Mucosa of rectum (tissue), 2 donors: ENCODE measurements around the gene ZNF683.

Experiments
- H3K27ac ChIP-seq, 2 donors: one replicate each; pipeline ENCODE4 v1.7.0; 2013; ENCODE audit warnings: inconsistent platforms in 2 of 2, low read depth in 2 of 2, low read length in 2 of 2
- H3K27me3 ChIP-seq, 2 donors: one replicate each; pipeline ENCODE4 v1.7.0; 2013; ENCODE audit warnings: low read length in 2 of 2; ENCODE audit not compliant: control insufficient read depth in 2 of 2, insufficient read depth in 2 of 2
- H3K36me3 ChIP-seq, 2 donors: one replicate each; pipeline ENCODE4 v1.7.0; 2013; ENCODE audit warnings: low read length in 2 of 2; ENCODE audit not compliant: control insufficient read depth in 2 of 2, insufficient read depth in 2 of 2
- H3K4me1 ChIP-seq, 2 donors: one replicate each; pipeline ENCODE4 v1.7.0; 2013; ENCODE audit warnings: low read length in 2 of 2, mild to moderate bottlenecking in 1 of 2; ENCODE audit not compliant: control insufficient read depth in 2 of 2, insufficient read depth in 2 of 2
- H3K4me3 ChIP-seq, 2 donors: one replicate each; pipeline ENCODE4 v1.7.0; 2013; ENCODE audit warnings: low read length in 2 of 2
- H3K9ac ChIP-seq, 2 donors: one replicate each; pipeline ENCODE4 v1.7.0; 2013; ENCODE audit warnings: low read length in 2 of 2, low read depth in 1 of 2, mild to moderate bottlenecking in 1 of 2
- H3K9me3 ChIP-seq, 2 donors: one replicate each; pipeline ENCODE4 v1.7.0; 2013; ENCODE audit warnings: low read length in 2 of 2; ENCODE audit not compliant: control insufficient read depth in 2 of 2
- donor health status: healthy.
- donor health status: Normal muscosa, but diverticular disease.

ZNF683 gene

DNA sequence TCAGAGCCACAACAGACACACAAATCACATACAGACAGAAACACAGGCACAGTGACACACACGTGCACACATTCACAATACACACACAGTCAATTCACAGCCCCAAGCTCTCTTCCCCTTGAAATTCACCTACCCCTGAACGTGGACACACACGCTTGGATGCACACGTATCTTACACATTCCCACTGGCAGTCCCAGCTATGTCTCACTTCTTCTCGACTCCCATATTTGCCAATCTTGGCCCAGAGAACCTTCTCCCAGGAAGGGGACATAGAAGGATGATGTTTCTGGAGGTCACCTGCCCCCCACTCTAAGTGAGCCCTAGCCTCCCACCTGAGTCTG, 20.2 kb downstream of the ZNF683 start:
- Histone ChIP-seq H3K27ac (peak overlapping the region; percentile 17 to 79), H3K4me3 (peak overlapping the region; percentile 10 to 45), H3K4me1 (peaks cover 34 to 44% of the 10 kb centered on the region in 2 donors), H3K27me3 (no peaks in the 10 kb centered on the region), H3K36me3 (no peaks in the 10 kb centered on the region), H3K9ac (peak overlapping the region; percentile 5 to 39), H3K9me3 (no peaks in the 10 kb centered on the region)

DNA sequence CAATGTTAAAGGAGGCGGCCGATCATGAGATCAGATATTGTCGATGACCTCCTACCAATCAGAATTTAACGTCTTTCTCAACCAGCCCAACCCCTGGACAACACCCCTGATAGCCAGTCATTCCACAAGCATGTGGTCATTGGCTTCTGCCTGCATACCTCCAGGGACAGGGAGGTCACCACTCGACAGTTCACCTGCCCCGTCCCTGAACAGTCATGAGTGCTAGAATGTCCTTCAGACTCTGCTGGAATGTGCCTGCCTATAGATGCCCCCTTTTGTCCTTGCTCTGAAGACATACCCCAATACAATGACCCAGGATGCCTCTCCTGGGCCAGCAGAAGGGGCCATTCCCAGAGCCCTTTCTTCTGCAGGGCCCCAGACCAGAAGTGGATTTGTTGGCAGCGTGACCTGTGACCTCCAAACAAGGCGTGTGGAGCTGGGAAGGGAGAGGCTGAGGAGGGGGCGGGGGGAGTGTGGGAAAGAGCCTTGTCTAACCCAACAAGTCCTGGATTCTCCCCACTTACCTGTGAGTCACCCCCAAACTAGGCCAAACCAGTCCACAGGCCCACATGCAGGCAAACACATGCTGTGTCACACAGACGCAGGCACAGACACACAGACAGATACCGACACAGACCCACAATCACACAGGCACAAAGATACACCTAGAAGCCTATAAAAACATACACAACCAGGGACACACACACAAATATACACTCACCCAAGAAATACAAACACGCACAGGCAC, 20.8 kb downstream of the ZNF683 start:
- Histone ChIP-seq H3K4me1 (peaks cover 31 to 41% of the 10 kb centered on the region in 2 donors), H3K27me3 (no peaks in the 10 kb centered on the region), H3K9me3 (no peaks in the 10 kb centered on the region), H3K4me3 (peak overlapping the region; percentile 10 to 28), H3K27ac (peak overlapping the region; percentile 61 to 83), H3K36me3 (no peaks in the 10 kb centered on the region), H3K9ac (peak overlapping the region; percentile 5 to 39)

DNA sequence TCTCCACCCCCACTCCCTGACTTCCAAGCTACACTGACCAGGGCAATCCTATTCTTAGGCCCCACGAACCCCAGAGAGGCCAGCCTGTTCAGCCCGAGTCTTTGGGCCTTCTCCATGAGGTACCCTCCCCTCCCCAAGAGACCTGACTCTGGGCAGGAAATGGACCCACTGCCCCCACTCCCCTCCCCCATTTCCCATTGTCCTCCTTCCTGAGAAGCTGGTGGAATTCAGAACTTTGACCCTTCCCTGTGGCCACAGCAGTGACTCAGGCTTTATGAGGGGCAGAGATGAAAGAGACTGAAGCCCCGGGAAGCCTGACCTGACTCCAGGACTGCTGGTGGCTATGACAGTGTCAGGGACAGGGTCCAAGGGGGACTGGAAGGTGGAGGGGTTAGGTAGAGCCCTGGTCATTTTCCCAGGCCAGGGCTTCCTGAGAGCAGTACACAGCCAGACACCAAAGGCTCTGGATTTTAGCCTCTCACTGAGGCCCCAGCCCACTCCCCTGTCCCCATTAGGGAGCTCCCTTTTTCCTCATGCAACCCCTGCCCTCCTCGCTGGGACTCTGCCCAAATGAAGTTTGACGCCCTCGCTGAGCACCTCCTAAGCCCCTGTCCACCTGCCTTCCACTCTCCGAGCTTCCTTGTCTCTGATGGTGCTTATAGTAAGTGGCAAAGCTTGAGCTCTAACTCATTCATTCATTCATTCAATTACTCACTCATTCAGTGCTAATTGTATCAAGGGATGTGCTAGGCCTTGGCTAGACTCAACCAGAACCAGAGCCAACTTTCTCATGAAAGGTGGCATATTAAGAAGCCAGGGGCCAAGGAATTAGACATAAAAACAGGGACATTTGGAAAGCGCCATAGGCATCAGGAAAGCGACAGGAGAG, 21.6 kb downstream of the ZNF683 start:
- no peaks in the 10 kb centered on the region for H3K27me3 ChIP-seq
- no peaks in the 10 kb centered on the region for H3K36me3 ChIP-seq
- peak overlapping the region; percentile 61 to 83 for H3K27ac ChIP-seq
- H3K4me1 ChIP-seq: peaks cover 26 to 32% of the 10 kb centered on the region in 2 donors
- H3K9me3 ChIP-seq: no peaks in the 10 kb centered on the region
- peak overlapping the region; percentile 37 to 38 for H3K4me3 ChIP-seq
- H3K9ac ChIP-seq: peak overlapping the region; percentile 32 to 47

DNA sequence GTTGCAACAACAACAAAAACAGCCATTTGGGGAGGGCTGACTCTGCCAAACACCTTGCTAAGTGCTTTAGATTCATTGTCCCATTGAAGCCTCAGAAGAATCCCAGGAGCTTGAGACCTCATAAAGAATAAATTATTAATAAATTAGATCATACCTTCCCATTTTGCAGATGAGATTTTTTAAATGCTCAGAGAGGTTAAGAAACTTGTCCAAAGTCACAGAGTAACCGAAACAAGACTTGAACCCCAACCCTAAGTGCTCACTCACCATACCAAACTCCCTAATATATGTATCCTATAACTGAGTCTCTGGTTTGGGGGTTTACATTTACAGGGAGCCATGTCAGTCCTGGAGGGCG, 22.2 kb downstream of the ZNF683 start:
- no peak overlapping the region for H3K4me3 ChIP-seq
- no peaks in the 10 kb centered on the region for H3K36me3 ChIP-seq
- H3K27ac ChIP-seq: no peak overlapping the region
- no peaks in the 10 kb centered on the region for H3K27me3 ChIP-seq
- H3K9me3 ChIP-seq: no peaks in the 10 kb centered on the region
- peak overlapping the region in 1 of 2 donors; percentile 47 for H3K9ac ChIP-seq
- H3K4me1 ChIP-seq: peaks cover 22 to 27% of the 10 kb centered on the region in 2 donors

DNA sequence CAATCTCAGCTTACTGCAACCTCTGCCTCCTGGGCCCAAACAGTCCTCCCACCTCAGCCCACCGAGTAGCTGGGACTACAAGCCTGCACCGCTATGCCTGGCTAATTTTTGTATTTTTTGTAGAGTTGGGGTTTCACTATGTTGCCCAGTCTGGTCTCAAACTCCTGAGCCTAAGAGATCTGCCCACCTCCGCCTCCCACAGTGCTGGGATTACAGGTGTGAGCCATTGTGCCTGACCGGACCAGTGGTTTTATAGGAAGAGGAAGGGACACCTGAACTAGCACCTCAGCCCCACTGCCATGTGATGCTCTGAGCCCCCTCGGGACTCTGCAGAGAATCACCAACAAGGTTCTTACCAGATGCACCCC, 22.7 kb downstream of the ZNF683 start:
- Histone ChIP-seq H3K27ac (no peak overlapping the region), H3K4me1 (peaks cover 17 to 23% of the 10 kb centered on the region in 2 donors), H3K27me3 (no peaks in the 10 kb centered on the region), H3K36me3 (no peaks in the 10 kb centered on the region), H3K4me3 (no peak overlapping the region), H3K9ac (no peak overlapping the region), H3K9me3 (no peaks in the 10 kb centered on the region)

DNA sequence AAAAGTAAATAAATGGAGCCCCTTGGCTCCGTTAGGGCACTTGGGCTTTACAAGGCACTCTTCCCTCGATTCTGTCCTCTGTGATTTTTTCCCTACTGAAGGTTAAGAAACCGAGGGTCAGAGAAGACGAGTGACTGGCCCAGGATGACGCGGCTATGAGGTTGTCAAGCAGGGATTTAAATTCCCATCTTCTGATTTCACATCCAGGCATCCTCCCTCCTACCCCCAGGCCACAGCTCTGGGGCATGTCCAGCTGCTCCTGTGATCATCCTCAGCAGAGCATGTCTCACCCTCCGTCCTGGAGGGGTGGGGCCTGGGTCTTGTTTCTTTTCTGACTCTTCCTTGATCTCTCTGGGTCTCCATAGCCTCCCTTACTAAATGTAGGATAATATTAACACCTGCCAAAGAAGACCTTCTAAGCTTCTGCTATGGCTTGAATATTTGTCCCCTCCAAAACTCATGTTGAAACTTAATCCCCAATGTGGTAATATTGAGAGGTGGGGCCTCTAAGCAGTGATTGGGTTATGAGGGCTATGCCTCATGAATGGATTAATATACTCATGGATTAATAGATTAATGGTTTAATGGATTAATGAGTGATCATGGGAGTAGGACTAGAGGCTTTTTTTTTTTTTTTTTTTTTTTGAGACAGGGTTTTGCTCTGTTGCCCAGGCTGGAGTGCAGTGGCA, 23.2 kb downstream of the ZNF683 start:
- H3K27me3 ChIP-seq: no peaks in the 10 kb centered on the region
- H3K4me1 ChIP-seq: peaks cover 12 to 18% of the 10 kb centered on the region in 2 donors
- no peak overlapping the region for H3K9ac ChIP-seq
- H3K36me3 ChIP-seq: no peaks in the 10 kb centered on the region
- H3K9me3 ChIP-seq: no peaks in the 10 kb centered on the region
- no peak overlapping the region for H3K27ac ChIP-seq
- H3K4me3 ChIP-seq: no peak overlapping the region

DNA sequence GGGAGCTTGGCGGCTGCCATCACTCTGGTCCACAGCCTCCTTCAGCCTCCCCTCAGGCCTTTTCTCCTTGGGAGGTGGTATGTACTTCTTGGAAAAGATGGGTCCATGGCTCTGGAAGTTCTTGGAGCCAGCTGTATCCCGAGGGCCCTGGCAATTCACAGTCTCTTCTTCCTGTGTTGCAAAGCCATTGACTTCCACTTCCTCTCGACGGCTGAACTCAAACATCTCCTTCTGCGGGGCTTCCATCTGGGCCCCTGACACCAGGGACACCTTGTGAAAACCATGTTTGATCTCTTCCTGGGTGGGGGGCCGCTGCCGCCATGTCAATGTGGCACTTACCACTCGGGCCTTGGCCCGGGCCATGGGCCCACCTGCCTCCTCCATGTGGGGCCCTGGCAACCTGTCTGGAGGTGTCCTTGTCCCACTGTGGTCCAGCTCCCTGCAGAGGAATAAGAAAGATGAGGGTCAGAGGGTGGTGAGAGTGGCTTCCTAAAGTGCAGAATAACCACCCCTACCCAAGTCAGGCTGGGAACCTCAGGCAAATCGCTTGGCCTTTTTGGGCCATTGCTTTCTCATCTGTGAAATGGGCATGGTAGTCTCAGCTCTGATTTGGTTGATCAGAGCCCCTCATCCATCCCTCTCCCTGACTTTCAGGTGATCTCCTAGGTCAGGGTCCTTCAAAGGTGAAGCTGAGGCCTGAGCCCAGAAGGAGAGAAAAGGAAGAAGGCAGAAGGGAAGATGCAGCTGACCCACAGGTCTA, 26.1 kb downstream of the ZNF683 start:
- H3K4me1 ChIP-seq: peaks cover 2 to 9% of the 10 kb centered on the region in 2 donors
- no peak overlapping the region for H3K9ac ChIP-seq
- no peak overlapping the region for H3K27ac ChIP-seq
- no peaks in the 10 kb centered on the region for H3K9me3 ChIP-seq
- no peak overlapping the region for H3K4me3 ChIP-seq
- no peaks in the 10 kb centered on the region for H3K27me3 ChIP-seq
- no peaks in the 10 kb centered on the region for H3K36me3 ChIP-seq

DNA sequence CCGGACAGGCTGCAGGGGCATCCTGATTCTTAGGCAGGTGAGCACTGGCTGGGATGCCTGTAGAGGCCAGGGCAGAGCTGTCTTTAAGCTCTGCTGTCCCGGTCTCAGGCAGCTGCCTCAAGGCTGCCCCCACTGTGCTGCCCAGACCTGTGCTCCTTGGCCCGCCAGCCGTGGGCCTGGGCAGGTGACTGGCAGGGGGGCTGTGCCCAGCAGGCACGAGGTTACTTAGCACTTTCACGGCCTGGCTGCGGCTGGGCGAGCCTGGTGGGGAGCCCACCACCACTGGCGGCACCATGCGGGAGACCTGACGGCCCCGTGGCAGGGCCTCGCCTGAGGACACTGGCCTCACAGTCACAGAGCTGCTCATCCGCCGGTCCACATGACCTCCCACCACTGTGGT, 26.8 kb downstream of the ZNF683 start:
- Histone ChIP-seq H3K9ac (no peak overlapping the region), H3K4me3 (no peak overlapping the region), H3K27me3 (no peaks in the 10 kb centered on the region), H3K27ac (no peak overlapping the region), H3K9me3 (no peaks in the 10 kb centered on the region), H3K36me3 (no peaks in the 10 kb centered on the region), H3K4me1 (peaks cover 2 to 4% of the 10 kb centered on the region in 2 donors)

DNA sequence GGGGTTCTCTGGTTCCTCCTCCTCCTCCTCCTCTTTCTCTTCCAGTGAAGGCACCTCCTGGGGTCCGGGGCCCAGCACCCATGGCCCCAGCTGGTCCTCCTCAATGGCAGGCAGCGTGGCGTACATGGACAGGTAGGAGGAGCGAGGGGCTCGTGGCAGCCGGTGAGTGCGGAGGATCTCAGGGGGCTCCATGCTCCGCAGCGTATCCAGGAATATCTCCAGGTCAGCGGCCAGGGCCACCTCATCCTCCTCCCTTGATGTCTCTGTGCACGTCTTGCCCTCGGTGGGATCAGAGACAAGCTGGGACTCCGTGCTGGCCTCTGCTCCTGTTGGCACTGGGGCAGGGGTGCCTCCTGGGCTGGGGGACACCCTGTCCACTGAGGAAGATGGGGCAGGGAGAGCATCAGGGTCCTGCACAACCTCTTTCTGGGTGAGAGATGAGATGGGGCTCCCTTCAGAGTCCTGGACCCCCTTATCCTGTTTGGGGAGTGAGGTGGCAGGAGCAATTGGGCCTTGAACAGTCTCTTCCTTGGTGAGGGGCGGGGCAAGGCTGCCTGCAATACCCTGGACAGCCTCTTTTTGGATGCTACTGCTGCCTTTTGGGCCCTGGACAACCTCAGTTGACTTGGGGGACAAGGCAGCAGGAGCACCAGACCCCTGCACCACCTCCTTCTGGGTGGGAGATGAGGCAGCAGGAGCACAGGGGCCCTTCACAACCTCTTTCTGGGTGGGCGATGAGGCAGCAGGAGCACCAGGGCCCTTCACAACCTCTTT, 28.2 kb downstream of the ZNF683 start:
- no peak overlapping the region for H3K27ac ChIP-seq
- no peaks in the 10 kb centered on the region for H3K36me3 ChIP-seq
- no peak overlapping the region for H3K4me3 ChIP-seq
- no peaks in the 10 kb centered on the region for H3K27me3 ChIP-seq
- H3K4me1 ChIP-seq: no peaks in the 10 kb centered on the region
- H3K9me3 ChIP-seq: no peaks in the 10 kb centered on the region
- H3K9ac ChIP-seq: no peak overlapping the region
